ENCODE measurements around the gene RTN4R.
A peak's percentile ranks its signal among the peaks of the same experiment; 100 is the strongest.

RTN4R gene

DNA sequence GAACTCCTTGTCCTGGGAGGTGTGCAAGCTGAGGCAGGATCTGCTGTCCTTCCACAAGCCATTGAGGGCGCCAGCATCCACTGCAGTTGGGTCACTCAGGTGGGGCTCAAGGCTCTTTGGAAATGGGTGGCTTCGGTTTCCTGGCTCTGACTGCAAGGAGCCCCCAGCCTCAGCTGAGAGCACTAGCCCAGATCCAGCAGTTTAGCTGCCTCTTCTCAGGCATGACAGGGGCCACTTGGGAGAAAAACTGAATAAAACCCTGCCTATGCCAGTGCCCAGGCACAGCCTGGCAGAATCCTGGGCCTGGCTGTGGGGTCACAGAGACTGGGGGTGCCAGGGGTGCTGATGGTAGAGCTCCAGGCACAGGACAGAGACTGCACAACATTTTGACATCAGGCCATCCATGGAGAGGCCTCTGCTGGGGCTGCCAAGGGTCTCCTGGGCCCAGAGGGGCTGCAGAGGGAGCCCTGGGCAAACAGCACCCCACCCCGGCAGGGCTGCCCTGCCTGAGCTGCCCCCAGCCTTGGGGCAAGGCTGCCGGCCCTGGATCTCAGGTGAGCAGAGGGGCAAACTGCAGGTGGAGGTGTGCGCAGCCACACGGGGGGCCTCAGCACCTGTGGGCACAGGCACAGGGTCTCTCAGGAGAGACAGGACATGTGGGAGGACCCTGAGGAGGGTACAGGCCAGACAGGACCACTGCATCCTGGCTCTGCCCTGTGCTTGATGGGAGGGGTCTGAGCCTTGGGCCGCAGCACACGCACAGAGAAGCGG lies 28.3 kb downstream of the RTN4R start:
- Histone ChIP-seq H3K27ac (ENCODE audit: low read depth, low read length) (peak overlapping the region; percentile 3), H3K36me3 (ENCODE audit: control insufficient read depth in 1 of 2, insufficient read depth in 2 of 2, low read length in 2 of 2) (no peaks in the 10 kb centered on the region), H3K27me3 (ENCODE audit: control insufficient read depth in 1 of 2, insufficient read depth in 2 of 2, low read length in 2 of 2) (no peaks in the 10 kb centered on the region), H3K9ac (ENCODE audit: low read depth in 1 of 2, low read length in 2 of 2) (peak overlapping the region in 1 of 2 donors; percentile 32), H3K4me3 (ENCODE audit: low read depth in 1 of 2, low read length in 2 of 2) (no peak overlapping the region), H3K4me1 (ENCODE audit: control insufficient read depth in 1 of 2, insufficient read depth in 2 of 2, low read length in 2 of 2) (peaks cover 0 to 30% of the 10 kb centered on the region in 2 donors), H3K9me3 (ENCODE audit: control insufficient read depth in 1 of 2, low read length in 2 of 2) (no peaks in the 10 kb centered on the region)

DNA sequence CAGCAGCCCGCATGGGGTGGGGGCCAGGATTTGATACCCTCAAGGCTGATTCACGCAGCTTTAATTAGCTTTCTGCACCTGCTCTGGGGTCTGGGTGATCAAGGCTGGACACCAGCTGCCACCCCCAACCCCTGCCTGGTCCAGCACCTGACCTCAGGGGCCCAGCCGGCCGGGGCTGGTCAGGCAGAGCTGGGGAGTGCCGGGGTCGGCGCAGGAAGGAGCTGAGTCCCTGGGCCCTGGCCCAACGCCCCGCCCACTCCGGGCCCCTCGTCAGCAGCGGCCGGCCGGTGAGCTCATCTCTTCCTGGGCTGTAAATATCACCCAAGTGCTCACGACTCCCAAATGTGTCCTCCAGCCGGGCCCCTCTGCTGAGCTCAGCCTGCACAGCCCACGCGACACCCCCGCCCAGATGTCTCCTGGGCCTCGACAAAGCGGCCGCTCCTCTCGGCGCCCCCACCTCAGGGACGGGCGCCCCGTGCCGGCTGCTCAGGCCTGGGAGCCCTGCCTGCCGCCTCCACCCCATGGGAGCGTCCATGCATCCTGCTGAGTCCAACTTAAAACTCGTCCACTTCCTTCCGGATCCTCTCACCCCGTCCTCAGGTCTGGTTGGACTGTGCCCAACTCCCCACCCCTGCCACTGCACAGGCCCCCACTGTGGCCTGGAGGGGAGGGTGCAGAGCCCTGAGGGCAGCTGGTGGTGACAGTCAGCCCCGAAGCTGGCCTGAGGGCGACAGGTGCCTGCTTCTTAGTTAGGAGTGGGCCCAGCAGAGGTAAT lies 29.0 kb downstream of the RTN4R start:
- Histone ChIP-seq H3K9me3 (ENCODE audit: control insufficient read depth in 1 of 2, low read length in 2 of 2) (no peaks in the 10 kb centered on the region), H3K4me1 (ENCODE audit: control insufficient read depth in 1 of 2, insufficient read depth in 2 of 2, low read length in 2 of 2) (peaks cover 0 to 22% of the 10 kb centered on the region in 2 donors), H3K27ac (ENCODE audit: low read depth, low read length) (peak overlapping the region; percentile 3), H3K9ac (ENCODE audit: low read depth in 1 of 2, low read length in 2 of 2) (peak overlapping the region in 1 of 2 donors; percentile 32), H3K27me3 (ENCODE audit: control insufficient read depth in 1 of 2, insufficient read depth in 2 of 2, low read length in 2 of 2) (no peaks in the 10 kb centered on the region), H3K36me3 (ENCODE audit: control insufficient read depth in 1 of 2, insufficient read depth in 2 of 2, low read length in 2 of 2) (no peaks in the 10 kb centered on the region), H3K4me3 (ENCODE audit: low read depth in 1 of 2, low read length in 2 of 2) (no peak overlapping the region)

DNA sequence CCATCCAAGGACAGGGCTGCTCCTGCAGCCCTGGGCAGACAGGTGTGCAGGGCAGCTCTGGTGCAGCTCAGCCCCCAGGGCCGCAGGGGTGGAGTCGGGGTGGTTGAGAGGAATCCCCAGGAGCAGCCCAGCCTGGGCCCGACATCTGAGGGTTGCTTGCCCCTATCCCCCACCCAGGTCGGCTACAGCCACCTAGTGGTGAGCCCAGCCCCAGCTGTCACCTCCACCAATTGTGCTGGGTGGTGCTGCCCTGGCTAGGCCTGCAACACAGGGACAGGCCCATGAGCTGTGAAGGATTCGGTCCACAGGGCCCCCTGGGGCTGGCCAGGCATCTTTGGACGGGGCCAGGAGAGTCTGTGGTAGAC lies 29.6 kb downstream of the RTN4R start:
- H3K9ac ChIP-seq (ENCODE audit: low read depth in 1 of 2, low read length in 2 of 2), result no peak overlapping the region
- H3K27ac ChIP-seq (ENCODE audit: low read depth, low read length), result no peak overlapping the region
- no peaks in the 10 kb centered on the region for H3K27me3 ChIP-seq (ENCODE audit: control insufficient read depth in 1 of 2, insufficient read depth in 2 of 2, low read length in 2 of 2)
- H3K9me3 ChIP-seq (ENCODE audit: control insufficient read depth in 1 of 2, low read length in 2 of 2), result no peaks in the 10 kb centered on the region
- H3K4me1 ChIP-seq (ENCODE audit: control insufficient read depth in 1 of 2, insufficient read depth in 2 of 2, low read length in 2 of 2), result peaks cover 0 to 18% of the 10 kb centered on the region in 2 donors
- H3K36me3 ChIP-seq (ENCODE audit: control insufficient read depth in 1 of 2, insufficient read depth in 2 of 2, low read length in 2 of 2), result no peaks in the 10 kb centered on the region
- no peak overlapping the region for H3K4me3 ChIP-seq (ENCODE audit: low read depth in 1 of 2, low read length in 2 of 2)

DNA sequence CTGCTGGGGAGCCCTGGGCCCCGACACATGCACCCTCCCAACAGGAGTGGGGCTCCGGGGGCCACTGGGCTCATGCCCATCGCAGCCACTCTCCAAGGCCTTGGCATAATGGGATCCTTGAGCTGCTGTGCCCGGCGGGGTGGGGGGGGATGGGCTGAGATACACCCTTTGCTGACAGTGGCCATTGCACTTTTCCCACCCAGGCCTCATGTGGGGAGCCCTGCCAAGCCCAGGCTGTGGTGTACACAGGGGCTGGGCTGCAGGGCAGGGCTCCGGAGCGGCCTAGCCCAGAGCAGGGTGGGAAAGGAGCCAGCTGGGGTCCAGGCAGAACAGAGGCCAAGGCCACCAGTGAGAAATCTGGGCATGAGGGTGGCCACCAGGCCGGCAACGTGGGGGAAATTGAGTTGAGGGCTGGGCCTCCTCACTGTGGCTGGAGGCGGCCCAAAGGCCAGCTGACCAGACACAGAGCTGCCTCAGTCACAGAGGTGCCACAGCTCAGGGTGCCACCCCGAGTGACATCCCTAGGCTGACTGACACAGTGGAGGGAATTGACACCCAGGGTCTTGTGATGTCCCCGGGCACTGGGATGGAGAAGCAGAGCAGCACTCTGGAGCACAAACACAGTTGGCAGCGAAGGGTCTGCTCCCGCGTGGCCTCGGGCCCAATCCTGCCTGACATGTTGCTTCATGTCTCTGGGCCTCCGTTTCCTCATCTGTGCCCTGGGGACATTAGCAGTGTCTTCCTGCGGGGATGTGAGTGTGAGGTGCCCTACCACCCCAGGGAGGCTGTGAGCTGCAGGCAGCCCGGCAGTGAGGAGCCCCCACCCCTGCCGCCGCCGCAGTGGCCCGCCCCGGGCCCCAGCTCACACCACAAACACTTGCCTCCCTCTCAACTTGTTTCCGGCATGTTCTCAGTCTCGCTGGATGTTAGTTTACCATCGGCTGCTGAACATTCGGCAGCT lies 30.4 kb downstream of the RTN4R start:
- no peak overlapping the region for H3K9ac ChIP-seq (ENCODE audit: low read depth in 1 of 2, low read length in 2 of 2)

DNA sequence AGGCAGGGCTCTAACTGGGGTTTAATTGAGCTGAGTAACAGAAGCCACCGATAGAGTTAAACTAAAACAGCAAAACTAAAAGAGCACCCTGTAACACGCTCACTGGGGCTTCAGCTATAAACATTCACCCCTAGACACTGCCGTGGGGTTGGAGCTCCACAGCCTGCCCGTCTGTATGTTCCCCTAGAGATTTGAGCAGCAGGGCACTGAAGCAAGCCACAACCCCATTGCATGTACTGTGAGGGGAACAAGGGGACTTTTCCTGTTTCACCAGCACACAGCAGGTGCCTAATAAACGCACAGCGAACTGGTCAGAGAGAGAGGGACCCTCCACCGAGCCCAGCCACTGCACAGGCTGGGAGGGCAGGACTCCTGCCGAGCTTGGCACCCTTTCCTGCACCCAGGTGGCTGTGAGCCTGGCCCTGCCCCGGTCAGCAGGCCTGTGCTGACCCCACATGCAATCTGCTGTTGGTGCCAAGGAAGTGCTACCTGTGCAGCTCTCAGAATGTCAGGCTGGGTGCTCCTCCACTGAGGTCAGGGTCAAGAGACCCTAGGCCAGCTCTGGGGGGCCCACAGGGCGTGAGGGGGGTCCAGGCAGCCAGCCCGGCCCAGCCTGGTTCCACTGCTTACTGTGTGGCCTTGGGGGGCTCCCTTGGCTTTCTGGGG lies 31.9 kb downstream of the RTN4R start:
- Histone ChIP-seq H3K27me3 (ENCODE audit: control insufficient read depth in 1 of 2, insufficient read depth in 2 of 2, low read length in 2 of 2) (no peaks in the 10 kb centered on the region), H3K27ac (ENCODE audit: low read depth, low read length) (no peak overlapping the region)

More for the DNA sequence above, 30.4 kb downstream of the RTN4R start:
- Histone ChIP-seq H3K4me3 (ENCODE audit: low read depth in 1 of 2, low read length in 2 of 2) (no peak overlapping the region), H3K27ac (ENCODE audit: low read depth, low read length) (no peak overlapping the region), H3K9me3 (ENCODE audit: control insufficient read depth in 1 of 2, low read length in 2 of 2) (no peaks in the 10 kb centered on the region), H3K4me1 (ENCODE audit: control insufficient read depth in 1 of 2, insufficient read depth in 2 of 2, low read length in 2 of 2) (peaks cover 0 to 13% of the 10 kb centered on the region in 2 donors), H3K36me3 (ENCODE audit: control insufficient read depth in 1 of 2, insufficient read depth in 2 of 2, low read length in 2 of 2) (no peaks in the 10 kb centered on the region), H3K27me3 (ENCODE audit: control insufficient read depth in 1 of 2, insufficient read depth in 2 of 2, low read length in 2 of 2) (no peaks in the 10 kb centered on the region)

DNA sequence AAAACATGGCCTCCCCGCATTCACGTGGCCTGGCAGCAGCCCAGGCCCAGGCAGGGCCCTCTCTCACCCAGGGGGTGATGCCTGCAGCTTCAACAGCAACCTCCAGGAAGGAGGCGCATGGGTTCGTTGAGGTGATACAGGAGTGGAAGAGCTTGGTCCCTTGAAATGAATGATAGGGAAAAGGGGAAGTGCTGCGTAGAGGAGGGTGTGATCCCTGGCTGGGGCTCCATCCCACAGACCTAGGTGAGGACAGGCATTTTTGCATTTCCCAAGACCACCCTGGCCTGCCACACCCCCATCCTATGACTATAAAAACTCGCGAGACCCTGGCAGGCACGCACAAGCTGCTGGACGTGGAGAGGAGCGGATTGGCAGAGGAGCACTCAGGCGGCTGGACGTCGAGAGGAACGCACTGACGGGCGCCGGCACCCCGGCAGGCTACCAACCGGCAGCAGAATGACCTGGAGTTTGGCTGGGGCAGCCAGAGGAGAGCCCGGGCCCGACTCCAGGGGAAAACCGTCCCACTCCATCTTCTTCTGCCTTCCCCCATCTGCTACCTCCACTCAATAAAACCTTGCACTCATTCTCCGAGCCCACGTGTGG lies 32.6 kb downstream of the RTN4R start:
- no peak overlapping the region for H3K4me3 ChIP-seq (ENCODE audit: low read depth in 1 of 2, low read length in 2 of 2)
- peaks cover 0 to 6% of the 10 kb centered on the region in 2 donors for H3K4me1 ChIP-seq (ENCODE audit: control insufficient read depth in 1 of 2, insufficient read depth in 2 of 2, low read length in 2 of 2)
- no peaks in the 10 kb centered on the region for H3K27me3 ChIP-seq (ENCODE audit: control insufficient read depth in 1 of 2, insufficient read depth in 2 of 2, low read length in 2 of 2)
- no peaks in the 10 kb centered on the region for H3K36me3 ChIP-seq (ENCODE audit: control insufficient read depth in 1 of 2, insufficient read depth in 2 of 2, low read length in 2 of 2)
- no peak overlapping the region for H3K27ac ChIP-seq (ENCODE audit: low read depth, low read length)
- no peaks in the 10 kb centered on the region for H3K9me3 ChIP-seq (ENCODE audit: control insufficient read depth in 1 of 2, low read length in 2 of 2)
- no peak overlapping the region for H3K9ac ChIP-seq (ENCODE audit: low read depth in 1 of 2, low read length in 2 of 2)

More for the DNA sequence above, 31.9 kb downstream of the RTN4R start:
- H3K36me3 ChIP-seq (ENCODE audit: control insufficient read depth in 1 of 2, insufficient read depth in 2 of 2, low read length in 2 of 2), result no peaks in the 10 kb centered on the region
- H3K4me1 ChIP-seq (ENCODE audit: control insufficient read depth in 1 of 2, insufficient read depth in 2 of 2, low read length in 2 of 2), result peaks cover 0 to 12% of the 10 kb centered on the region in 2 donors
- no peak overlapping the region for H3K9ac ChIP-seq (ENCODE audit: low read depth in 1 of 2, low read length in 2 of 2)
- no peak overlapping the region for H3K4me3 ChIP-seq (ENCODE audit: low read depth in 1 of 2, low read length in 2 of 2)
- no peaks in the 10 kb centered on the region for H3K9me3 ChIP-seq (ENCODE audit: control insufficient read depth in 1 of 2, low read length in 2 of 2)

DNA sequence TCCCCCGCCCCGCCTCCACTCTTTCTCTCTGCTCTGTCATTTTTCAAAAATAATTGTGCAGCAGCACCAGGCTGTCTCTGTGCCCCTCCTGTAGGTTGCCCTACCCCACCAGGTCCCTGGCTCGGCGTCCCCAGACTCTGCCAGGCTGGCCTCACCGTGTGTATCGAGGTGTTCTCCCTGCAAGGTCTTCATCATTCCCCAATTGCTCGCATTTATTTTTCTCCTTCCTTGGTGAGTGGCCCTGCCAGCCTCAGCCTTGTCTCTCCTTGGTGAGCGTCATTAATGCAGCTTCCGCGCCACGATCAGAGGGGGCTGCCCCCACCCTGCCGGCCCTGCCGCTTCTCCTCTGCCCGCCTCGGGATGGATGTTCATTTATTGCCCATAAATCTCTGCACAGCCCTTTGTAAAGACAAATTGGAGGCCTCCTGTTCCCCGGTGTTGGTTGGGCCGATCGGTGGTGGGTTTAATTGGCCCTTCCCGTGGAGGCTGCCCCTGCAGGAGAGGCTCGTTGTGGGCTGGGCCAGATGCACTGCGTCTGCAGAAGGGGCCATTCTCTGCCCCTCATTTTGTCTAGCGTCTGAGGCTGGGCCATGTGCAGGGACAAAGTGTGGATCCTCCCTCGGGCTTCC lies 33.2 kb downstream of the RTN4R start:
- Histone ChIP-seq H3K4me3 (ENCODE audit: low read depth in 1 of 2, low read length in 2 of 2) (no peak overlapping the region), H3K36me3 (ENCODE audit: control insufficient read depth in 1 of 2, insufficient read depth in 2 of 2, low read length in 2 of 2) (no peaks in the 10 kb centered on the region), H3K27me3 (ENCODE audit: control insufficient read depth in 1 of 2, insufficient read depth in 2 of 2, low read length in 2 of 2) (no peaks in the 10 kb centered on the region), H3K9ac (ENCODE audit: low read depth in 1 of 2, low read length in 2 of 2) (no peak overlapping the region), H3K27ac (ENCODE audit: low read depth, low read length) (no peak overlapping the region), H3K9me3 (ENCODE audit: control insufficient read depth in 1 of 2, low read length in 2 of 2) (no peaks in the 10 kb centered on the region), H3K4me1 (ENCODE audit: control insufficient read depth in 1 of 2, insufficient read depth in 2 of 2, low read length in 2 of 2) (peaks cover 0 to 6% of the 10 kb centered on the region in 2 donors)

DNA sequence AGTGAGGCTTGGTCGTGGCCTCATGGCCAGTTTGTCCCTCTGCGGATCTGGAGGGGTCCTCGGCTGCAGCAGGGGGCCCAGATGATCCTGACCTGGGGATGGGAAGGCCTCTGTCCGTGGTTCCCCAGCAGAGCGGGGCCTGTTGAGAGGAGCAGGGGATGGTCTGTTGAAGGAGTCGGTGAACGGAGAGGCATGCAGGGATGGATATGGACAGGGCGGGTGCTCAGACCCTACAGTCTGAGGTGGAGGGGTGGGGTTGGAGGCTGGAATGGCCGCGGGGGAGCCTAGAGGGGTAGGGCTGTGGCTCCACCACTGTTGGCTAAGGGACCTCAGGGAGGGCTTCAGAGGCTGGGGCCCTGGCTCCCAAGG lies 33.8 kb downstream of the RTN4R start:
- no peak overlapping the region for H3K9ac ChIP-seq (ENCODE audit: low read depth in 1 of 2, low read length in 2 of 2)
- peaks cover 0 to 6% of the 10 kb centered on the region in 2 donors for H3K4me1 ChIP-seq (ENCODE audit: control insufficient read depth in 1 of 2, insufficient read depth in 2 of 2, low read length in 2 of 2)
- H3K27ac ChIP-seq (ENCODE audit: low read depth, low read length), result no peak overlapping the region
- no peaks in the 10 kb centered on the region for H3K9me3 ChIP-seq (ENCODE audit: control insufficient read depth in 1 of 2, low read length in 2 of 2)
- no peaks in the 10 kb centered on the region for H3K36me3 ChIP-seq (ENCODE audit: control insufficient read depth in 1 of 2, insufficient read depth in 2 of 2, low read length in 2 of 2)
- H3K4me3 ChIP-seq (ENCODE audit: low read depth in 1 of 2, low read length in 2 of 2), result no peak overlapping the region
- no peaks in the 10 kb centered on the region for H3K27me3 ChIP-seq (ENCODE audit: control insufficient read depth in 1 of 2, insufficient read depth in 2 of 2, low read length in 2 of 2)
